GM18511 (cell line): Measurements from ENCODE around the gene MYH14.

Source experiments
- ATAC-seq: cut with Tn5 transposase; IDR thresholded peaks from one replicate; pipeline ENCODE4 v1.9.1; 2021; ENCODE audit warnings: mild to moderate bottlenecking, moderate library complexity; ENCODE audit not compliant: unreplicated experiment

Gene MYH14

DNA sequence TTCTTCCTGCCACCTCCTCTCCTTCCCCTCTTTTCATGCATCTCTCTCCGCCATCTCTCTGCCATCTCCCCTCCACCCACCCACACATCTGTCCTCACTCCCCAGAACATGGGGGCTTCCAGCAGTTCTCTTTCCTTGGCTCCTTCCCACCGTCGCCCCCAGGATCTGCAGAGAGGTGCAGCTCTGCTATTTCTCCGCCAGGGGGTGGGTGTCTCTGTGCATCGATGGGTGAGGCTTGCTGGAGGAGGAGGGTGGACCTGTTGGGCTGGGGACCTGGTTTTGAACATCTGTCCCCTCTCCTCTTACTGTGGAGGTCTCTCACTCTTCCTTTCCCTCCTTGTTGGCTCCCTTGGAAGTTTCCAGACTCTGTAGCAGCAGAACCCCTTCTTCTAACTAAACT, 51.7 kb downstream of the MYH14 start:
- ATAC-seq: no peak

DNA sequence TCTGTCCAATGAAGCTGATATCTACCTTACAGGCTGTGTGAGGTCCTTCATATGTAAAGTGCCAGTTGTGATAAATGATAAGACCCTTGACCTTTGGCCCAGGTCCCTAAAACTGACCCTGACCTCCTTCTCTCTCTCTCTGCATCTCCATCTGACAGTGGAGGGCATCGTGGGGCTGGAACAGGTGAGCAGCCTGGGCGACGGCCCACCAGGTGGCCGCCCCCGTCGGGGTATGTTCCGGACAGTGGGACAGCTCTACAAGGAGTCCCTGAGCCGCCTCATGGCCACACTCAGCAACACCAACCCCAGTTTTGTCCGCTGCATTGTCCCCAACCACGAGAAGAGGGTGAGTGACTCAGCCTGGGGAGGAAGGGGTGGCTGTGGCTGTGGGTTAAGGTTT, 53.7 kb downstream of the MYH14 start:
- ATAC-seq: no peak

DNA sequence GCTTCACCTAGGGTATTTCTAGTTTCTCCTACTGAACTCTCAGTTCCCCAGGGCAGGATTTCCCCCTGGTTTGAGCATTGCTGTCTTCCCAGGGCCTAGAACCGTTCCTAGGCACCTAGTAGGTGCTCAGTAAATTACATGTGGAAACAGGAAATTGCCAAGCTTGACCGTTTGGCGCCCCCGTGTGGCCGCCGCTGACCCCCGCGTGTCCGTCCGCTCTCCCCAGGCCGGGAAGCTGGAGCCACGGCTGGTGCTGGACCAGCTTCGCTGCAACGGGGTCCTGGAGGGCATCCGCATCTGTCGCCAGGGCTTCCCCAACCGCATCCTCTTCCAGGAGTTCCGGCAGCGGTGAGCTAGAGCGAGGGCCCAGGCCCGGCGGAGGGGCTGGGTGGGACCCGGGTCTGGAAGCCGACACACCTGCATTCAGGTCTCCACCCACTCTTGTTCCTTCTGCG, 55.5 kb downstream of the MYH14 start:
- no peak for ATAC-seq

DNA sequence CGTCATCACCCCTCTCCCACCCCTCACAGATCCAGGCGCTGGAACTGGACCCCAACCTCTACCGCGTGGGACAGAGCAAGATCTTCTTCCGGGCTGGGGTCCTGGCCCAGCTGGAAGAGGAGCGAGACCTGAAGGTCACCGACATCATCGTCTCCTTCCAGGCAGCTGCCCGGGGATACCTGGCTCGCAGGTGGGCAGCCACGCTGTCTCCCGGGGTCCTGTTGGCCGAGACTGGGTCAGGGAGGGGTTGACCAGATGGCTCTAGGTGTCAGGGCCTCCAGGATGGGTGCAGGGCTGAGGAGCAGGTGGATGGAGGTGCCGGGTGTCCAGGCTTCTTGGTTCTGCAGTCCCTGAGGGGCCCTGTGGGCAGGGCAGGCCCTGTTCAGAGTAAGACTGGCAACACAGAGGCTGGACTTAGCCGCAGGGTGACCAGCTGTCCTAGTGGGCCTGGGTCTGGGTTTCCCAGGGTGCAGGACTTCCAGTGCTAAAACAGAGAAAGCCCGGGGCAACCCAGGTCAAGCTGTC, 58.1 kb downstream of the MYH14 start:
- no peak for ATAC-seq

DNA sequence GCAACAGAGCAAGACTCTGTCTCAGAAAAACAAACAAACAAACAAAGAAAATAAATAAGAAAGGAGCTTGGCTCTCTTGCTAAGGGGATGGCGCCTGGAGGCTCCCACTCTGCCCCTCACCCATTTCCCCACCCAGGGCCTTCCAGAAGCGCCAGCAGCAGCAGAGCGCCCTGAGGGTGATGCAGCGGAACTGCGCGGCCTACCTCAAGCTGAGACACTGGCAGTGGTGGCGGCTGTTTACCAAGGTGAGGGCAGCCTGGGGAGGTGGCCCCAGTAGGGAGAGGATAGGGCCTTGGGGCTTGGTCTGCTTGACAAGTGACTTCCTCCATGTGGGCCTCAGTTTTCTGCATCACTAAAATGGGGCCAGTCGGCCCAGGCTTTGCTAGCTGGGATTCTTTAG, 59.8 kb downstream of the MYH14 start:
- ATAC-seq: no peak

DNA sequence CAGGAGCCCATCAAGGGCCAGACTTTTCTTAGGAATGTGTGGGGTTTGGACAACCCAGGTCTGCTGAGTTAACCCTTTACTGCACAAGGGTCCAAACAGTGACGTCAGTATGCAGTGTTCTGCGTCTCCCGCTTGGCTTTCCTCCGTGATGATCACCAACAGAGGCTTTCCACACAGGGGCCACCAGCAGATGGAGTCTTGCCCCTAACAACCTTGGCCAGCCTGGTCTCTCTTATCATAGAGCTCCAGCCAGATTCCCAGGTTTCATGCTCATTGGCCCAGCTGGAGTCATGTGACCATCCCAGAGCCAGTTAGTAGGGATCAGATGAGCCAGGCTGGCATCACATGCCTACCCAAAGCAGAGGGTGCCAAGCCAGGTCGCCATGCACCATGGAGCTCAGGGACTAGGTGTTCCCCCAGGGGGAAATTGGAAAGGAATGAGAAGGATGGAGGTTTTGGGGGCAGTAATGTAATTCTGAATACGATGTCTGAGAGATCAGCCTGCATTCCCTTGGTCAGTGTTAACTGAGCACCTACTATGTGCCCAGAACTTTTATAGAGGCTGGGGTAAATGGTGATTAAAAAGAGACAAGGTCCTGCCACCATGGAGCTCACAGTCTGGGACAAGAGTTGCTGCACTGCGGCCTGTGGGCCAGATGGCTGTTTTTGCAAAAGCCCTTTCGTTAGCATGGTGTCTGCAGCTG, 61.2 kb downstream of the MYH14 start:
- ATAC-seq: no peak

DNA sequence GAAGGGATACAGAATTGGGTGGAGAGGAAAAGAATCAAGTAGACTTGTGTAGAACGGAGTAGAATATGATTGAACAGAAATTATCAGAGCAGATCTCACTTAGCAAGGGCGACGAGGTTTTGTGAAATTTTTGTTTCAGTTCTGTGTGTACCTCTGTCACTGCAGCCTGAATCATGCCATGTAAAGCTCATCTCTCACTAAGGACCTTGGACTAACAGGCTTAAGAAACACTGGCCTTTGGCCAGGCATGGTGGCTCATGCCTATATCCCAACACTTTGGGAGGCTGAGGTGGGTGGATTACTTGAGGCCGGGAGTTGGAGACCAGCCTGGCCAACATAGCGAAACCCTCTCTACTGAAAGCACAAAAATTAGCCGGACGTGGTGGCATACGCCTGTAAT, 62.6 kb downstream of the MYH14 start:
- ATAC-seq: no peak

DNA sequence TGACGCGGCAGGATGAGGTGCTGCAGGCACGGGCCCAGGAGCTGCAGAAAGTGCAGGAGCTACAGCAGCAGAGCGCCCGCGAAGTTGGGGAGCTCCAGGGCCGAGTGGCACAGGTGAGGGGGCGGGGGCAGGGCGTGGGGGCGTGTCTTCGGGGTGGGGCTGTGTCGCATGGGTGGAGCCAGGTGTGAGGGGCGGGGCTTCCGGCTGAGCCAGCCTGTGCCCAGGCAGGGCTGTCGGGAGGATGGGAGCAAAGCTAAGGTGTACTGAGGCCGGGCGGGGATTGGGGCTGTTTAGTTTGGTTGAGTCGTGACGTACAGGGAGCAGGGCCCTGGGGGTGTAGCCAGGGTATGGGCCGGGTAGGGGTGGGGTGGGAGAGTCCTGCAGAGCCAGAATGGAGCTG, 63.5 kb downstream of the MYH14 start:
- ATAC-seq: no peak

DNA sequence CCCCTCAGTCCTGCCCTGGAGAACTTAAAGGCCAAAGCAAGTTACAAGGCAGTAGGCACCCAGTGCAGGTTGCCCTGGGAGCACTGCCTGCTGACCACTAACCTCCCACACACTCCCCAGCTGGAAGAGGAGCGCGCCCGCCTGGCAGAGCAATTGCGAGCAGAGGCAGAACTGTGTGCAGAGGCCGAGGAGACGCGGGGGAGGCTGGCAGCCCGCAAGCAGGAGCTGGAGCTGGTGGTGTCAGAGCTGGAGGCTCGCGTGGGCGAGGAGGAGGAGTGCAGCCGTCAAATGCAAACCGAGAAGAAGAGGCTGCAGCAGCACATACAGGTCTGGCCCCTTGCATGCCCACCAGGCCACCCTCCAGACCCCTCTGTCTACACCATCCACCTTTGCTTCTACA, 64.6 kb downstream of the MYH14 start:
- ATAC-seq: no peak

DNA sequence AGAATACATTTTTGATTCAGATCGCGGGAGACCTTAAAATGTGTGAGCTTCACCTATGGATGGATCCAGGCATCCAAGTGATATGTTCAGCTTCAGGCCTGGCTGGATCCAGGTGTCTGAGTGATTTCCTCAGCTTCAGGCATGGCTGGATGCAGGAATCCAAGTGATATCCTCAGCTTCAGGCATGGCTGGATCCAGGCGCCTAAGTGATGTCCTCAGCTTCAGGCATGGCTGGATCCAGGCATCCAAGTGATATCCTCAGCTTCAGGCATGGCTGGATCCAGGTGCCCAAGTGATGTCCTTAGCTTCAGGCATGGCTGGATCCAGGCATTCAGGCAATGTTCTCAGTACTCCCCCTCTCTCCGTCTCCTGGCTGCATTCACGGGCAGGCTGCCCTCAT, 65.1 kb downstream of the MYH14 start:
- no peak for ATAC-seq

DNA sequence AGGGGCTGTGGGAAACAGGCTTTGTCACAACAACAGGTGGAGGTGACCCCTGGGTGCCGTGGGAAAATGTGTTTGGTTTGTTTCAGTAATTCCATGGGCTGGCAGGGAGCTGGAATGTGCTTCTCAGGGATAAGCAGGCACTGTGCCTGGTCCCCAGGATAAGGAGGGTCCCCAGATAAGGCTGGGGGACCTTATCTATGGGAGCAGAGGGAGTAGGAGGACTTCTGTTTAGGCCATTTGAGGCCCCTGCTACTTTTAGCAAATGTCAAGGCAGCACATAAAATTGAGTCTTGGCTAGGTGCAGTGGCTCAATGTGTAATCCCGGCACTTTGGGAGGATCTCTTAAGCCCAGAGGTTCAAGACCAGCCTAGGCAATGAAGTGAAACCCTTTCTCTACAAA, 66.2 kb downstream of the MYH14 start:
- ATAC-seq: no peak

DNA sequence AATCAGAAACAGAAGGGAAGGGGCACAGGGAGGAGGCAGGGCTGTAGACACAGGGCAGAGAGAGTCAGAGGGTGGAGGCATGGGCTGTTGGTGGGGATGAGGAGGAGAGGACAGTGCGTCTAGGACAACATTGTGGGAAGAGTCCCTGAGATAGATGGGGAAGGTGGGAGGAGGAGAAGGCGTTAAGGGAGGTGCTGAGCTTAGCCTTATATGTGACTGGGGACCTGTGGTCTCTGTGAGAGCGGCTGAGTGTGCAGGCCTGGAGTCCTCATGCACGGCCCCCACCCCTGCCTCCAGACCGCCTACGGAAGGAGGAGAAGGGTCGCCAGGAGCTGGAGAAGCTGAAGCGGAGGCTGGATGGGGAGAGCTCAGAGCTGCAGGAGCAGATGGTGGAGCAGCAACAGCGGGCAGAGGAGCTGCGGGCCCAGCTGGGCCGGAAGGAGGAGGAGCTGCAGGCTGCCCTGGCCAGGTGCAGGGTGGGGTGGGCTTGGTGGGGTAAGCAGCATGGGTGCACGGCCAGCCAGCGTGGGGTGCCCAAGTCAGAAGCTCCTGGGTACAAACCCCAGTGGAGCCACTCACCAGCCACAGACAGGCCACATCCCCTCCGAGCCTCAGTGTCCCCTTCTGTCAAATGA, 69.0 kb downstream of the MYH14 start:
- no peak for ATAC-seq

DNA sequence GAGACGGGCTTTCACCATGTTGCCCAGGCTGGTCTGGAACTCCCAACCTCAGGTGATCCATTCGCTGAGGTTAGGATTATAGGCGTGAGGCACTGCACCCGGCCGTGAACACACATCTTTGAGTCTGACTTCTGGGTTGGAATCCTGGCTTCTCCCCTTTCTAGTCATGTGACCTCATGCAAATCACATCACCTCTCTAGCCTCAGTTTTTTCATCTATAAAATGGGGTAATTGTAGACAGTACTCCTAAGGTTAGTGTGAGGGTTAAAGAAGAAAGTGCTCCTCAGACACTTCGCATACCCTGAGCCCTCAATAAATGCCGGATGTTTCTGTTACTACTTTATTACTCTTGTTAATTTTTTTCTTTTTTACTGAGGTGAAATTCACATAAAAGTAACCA, 70.4 kb downstream of the MYH14 start:
- no peak for ATAC-seq

DNA sequence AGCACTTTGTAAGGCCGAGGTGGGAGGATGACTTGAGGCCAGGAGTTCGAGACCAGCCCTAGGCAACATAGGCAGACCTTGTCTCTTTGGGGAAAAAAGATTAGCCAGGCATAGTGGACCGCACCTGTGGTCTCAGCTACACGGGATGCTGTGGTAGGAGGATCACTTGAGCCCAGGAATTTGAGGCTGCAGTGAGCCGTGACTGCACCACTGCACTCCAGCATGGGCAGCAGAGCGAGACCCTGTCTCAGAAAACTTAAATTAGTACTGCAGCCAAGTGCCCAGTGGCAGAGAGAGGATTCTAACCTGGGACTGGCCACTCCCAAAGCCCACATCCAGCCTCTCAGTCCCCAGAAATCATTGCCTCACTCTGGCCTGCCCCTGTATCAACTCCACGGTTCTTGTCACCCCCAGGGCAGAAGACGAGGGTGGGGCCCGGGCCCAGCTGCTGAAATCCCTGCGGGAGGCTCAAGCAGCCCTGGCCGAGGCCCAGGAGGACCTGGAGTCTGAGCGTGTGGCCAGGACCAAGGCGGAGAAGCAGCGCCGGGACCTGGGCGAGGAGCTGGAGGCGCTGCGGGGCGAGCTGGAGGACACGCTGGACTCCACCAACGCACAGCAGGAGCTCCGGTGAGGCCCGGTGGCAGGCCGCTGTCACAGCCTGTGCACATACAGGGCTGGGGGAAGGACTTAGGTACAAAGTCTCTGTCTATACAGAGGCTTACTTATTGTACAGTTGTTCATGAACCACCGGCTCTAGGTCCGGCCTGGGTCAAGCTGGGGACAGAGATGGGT, 72.4 kb downstream of the MYH14 start:
- ATAC-seq: no peak

DNA sequence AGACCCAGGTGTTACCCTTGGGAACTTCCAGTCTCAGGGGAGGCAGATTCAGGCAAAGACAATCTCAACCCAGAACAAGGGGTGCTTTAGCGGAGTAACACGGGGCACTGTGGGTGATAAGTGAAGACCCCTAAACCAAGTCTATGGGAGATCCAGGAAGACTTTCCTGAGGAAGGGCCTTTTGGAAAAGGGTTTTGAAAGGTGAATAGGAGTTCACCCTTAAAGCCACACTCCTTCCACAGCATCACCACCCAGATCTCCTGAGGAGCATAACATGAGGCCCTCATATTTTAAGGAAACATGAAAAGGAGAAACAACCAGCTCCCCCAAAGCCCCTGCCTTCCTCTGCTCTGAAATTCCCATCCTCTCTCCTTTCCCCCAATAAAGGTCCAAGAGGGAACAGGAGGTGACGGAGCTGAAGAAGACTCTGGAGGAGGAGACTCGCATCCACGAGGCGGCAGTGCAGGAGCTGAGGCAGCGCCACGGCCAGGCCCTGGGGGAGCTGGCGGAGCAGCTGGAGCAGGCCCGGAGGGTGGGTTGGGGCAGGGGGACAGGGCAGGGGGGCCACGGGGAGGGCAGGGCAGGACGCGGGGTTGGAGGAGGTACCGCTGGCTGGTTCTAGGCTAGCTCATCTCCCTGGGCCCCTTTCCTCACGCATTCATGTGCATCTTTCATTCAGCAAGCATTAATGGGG, 73.1 kb downstream of the MYH14 start:
- ATAC-seq: no peak

DNA sequence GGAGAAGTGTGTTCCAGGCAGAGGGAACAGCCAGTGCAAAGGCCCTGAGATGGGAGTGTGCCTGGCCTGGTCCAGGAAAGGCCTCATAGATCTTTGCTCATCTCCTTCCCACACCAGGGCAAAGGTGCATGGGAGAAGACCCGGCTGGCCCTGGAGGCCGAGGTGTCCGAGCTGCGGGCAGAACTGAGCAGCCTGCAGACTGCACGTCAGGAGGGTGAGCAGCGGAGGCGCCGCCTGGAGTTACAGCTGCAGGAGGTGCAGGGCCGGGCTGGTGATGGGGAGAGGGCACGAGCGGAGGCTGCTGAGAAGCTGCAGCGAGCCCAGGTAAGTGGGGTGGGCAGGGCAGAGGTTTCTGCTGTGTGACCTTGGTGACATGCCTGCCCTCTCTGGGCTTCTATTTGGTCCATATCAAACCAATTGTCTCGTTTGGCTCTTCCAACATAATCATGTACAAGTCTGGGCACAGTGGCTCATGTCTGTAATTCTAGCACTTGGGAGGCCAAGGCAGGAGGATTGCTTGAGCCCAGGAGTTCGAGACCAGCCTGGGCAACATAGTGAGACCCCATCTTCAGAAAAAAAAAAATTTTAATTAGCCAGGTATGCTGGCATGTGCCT, 74.7 kb downstream of the MYH14 start:
- no peak for ATAC-seq

DNA sequence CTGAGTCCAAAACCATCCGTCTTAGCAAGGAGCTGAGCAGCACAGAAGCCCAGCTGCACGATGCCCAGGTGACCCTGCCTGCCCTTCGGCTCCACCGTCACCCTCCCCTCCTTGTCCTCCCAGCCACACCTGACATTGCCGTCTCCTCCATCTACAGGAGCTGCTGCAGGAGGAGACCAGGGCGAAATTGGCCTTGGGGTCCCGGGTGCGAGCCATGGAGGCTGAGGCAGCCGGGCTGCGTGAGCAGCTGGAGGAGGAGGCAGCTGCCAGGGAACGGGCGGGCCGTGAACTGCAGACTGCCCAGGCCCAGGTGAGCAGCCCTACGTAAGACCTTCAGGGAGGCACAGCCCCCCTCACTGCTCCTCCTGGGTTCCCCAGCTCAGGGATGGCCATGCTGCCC, 76.7 kb downstream of the MYH14 start:
- no peak for ATAC-seq

DNA sequence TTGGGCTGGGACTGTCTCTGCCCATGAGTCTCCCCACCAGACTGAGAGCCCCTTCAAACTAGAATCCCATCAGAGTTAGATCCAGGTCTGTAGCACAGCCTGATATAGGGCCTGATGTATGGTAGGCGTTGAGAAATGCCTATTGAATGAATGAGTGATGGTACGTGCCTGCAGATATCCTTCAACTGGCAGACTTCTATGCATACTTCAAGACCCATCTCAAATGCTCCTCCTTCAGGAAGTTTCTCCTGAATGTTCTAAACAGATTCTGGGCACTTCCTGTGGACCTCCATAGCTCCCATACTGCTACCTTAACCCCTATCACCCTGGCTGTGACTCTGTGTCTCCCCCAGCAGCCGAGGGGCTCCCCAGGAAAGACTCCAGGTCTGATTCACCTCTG, 77.6 kb downstream of the MYH14 start:
- no peak for ATAC-seq

DNA sequence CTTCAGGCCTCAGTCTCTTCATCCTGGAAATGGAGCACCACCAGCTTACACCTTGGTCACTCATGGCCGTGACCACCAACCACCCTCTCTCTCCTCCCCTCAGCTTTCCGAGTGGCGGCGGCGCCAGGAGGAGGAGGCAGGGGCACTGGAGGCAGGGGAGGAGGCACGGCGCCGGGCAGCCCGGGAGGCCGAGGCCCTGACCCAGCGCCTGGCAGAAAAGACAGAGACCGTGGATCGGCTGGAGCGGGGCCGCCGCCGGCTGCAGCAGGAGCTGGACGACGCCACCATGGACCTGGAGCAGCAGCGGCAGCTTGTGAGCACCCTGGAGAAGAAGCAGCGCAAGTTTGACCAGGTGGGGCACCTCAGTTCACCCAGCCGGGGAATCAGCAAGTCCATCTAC, 78.1 kb downstream of the MYH14 start:
- no peak for ATAC-seq

DNA sequence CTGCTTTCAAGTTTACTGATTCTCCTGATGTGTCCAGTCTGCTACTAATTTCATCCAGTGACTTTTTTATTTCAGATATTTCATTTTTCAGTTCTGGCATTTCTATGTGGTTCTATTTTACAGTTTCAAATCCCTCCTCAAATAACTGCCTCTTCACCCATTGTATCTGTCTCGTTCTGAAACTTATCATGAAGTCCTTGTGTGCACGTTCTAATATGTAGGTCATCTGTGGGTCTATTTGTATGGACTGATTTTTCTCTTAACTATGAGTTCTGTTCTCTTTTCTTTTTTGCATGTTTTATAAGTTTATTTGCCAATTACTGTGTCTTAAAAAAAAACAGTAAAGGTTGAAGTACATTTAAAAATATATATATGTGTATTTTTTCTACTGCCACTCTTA, 82.4 kb downstream of the MYH14 start:
- ATAC-seq: no peak

DNA sequence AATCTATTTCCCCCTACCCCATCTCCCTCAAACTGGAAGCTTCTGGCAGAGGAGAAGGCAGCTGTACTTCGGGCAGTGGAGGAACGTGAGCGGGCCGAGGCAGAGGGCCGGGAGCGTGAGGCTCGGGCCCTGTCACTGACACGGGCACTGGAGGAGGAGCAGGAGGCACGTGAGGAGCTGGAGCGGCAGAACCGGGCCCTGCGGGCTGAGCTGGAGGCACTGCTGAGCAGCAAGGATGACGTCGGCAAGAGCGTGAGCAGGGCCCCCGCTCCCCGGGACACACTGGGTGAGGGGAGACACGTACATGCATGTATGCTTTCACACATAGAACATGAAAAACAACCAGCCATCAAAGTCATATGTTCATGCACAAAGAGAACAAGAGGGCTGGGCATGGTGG, 83.0 kb downstream of the MYH14 start:
- no peak for ATAC-seq
